ENCODE results near the gene HIF3A. TPM values are rescaled to one million over a fixed set of nuclear protein-coding genes. Genes with fewer than 3 reads are reported as not detected.
"Not testable (repeated sequence)": the region's sequence is repeated elsewhere in the genome, so short reads cannot be mapped to it uniquely, and the experiment has no call there.

Gene HIF3A
- total RNA-seq, 1 donor from 2014 or later, result 0.42 TPM

DNA sequence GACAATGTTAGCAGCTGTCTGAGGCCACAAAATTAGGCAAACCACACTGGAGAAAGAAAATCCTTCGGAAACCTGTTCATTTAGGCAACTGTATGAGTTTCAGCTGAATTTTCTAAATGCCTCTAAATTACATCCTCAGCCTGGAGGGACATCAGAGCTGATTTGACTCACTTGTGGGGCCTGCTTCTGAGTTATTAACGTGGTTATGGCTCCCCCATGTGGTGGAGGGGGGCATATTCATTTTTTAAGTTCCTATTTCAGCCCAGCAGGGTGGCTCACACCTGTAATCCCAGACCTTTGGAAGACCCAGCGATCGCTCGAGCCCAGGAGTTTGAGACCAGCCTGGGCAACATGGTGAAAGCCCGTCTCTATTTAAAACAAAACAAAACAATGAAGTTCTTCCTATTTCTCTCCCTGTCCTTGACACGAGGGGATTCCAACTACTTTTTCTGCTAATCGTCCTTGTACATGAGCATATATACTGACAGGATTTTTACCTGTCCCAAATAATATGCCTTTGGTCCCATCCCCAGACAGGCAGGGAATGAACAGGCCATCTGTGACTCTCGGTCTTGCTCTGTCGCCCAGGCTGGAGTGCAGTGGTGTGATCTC lies 31.5 kb upstream of the HIF3A start:
- Histone ChIP-seq H3K36me3 (ENCODE audit: control insufficient read depth, insufficient read depth, low read length) (no peaks in the 10 kb centered on the region), H3K4me3 (ENCODE audit: low read depth, low read length) (no peak overlapping the region), H3K27me3 (ENCODE audit: control insufficient read depth, insufficient read depth, low read length) (peaks cover 12% of the 10 kb centered on the region)
- peak; percentile 51 for DNase-seq (ENCODE audit: low read depth)
- TF ChIP-seq, protein P1, sequence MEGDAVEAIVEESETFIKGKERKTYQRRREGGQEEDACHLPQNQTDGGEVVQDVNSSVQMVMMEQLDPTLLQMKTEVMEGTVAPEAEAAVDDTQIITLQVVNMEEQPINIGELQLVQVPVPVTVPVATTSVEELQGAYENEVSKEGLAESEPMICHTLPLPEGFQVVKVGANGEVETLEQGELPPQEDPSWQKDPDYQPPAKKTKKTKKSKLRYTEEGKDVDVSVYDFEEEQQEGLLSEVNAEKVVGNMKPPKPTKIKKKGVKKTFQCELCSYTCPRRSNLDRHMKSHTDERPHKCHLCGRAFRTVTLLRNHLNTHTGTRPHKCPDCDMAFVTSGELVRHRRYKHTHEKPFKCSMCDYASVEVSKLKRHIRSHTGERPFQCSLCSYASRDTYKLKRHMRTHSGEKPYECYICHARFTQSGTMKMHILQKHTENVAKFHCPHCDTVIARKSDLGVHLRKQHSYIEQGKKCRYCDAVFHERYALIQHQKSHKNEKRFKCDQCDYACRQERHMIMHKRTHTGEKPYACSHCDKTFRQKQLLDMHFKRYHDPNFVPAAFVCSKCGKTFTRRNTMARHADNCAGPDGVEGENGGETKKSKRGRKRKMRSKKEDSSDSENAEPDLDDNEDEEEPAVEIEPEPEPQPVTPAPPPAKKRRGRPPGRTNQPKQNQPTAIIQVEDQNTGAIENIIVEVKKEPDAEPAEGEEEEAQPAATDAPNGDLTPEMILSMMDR (IDR thresholded peaks at IDR 0.05; ENCODE audit: insufficient read depth, low read length, poor library complexity, severe bottlenecking), result peak; percentile 72

DNA sequence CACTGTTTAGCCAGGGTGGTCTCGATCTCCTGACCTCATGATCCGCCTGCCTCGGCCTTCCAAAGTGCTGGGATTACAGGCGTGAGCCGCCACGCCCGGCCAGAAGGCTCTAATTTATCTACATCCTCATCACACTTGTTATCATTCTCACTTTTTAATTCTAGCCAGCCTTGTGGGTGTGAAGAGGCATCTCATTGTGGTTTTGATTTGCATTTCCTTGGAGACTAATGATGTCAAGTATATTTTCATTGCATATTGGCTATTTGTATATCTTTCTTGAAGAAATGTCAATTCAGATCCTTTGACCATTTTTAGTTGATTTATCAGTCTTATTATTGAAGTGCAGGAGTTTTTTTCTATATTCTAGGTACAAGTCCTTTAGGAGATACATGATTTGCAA lies 27.7 kb upstream of the HIF3A start:
- H3K36me3 ChIP-seq (ENCODE audit: control insufficient read depth, insufficient read depth, low read length), result no peaks in the 10 kb centered on the region
- no peak for DNase-seq (ENCODE audit: low read depth)
- TF ChIP-seq, protein P1 (IDR thresholded peaks at IDR 0.05; ENCODE audit: insufficient read depth, low read length, poor library complexity, severe bottlenecking), result no peak
- peaks cover 8% of the 10 kb centered on the region for H3K27me3 ChIP-seq (ENCODE audit: control insufficient read depth, insufficient read depth, low read length)
- no peak overlapping the region for H3K4me3 ChIP-seq (ENCODE audit: low read depth, low read length)

DNA sequence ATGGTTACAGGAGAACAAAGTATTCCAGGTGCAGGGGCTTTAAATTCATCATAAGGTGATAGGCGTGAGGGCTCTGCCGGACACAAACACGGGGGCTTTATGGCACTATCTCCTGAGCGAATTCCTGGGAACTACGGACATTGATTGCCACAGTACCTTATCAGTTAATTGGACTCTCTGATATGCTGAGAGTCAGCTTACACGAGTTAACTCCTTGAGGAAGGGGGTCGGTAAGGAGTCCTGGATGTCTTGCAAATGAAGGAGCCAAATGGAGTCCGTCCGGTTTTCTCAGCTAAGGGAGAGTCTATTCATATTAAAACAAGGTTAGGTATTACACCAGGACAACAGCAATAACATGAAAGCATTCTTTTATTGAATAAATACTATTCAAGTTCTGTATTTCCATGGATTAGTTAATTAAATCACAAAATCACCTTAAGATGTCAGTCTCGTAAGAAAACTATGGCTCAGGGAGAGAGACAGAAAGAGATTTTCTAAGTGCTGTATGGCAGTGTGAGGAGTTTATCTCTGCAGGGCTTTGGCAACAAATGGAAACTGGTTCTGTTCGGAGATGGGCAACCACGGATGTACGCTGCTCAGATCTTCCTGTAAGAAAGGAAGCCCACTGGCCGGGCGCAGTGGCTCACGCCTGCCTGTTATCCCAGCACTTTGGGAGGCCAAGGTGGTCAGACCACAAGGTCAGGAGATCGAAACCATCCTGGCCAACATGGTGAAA lies 26.2 kb upstream of the HIF3A start:
- no peaks in the 10 kb centered on the region for H3K36me3 ChIP-seq (ENCODE audit: control insufficient read depth, insufficient read depth, low read length)
- H3K4me3 ChIP-seq (ENCODE audit: low read depth, low read length), result no peak overlapping the region
- no peak for DNase-seq (ENCODE audit: low read depth)
- TF ChIP-seq, protein P1 (IDR thresholded peaks at IDR 0.05; ENCODE audit: insufficient read depth, low read length, poor library complexity, severe bottlenecking), result no peak
- peaks cover 8% of the 10 kb centered on the region for H3K27me3 ChIP-seq (ENCODE audit: control insufficient read depth, insufficient read depth, low read length)

DNA sequence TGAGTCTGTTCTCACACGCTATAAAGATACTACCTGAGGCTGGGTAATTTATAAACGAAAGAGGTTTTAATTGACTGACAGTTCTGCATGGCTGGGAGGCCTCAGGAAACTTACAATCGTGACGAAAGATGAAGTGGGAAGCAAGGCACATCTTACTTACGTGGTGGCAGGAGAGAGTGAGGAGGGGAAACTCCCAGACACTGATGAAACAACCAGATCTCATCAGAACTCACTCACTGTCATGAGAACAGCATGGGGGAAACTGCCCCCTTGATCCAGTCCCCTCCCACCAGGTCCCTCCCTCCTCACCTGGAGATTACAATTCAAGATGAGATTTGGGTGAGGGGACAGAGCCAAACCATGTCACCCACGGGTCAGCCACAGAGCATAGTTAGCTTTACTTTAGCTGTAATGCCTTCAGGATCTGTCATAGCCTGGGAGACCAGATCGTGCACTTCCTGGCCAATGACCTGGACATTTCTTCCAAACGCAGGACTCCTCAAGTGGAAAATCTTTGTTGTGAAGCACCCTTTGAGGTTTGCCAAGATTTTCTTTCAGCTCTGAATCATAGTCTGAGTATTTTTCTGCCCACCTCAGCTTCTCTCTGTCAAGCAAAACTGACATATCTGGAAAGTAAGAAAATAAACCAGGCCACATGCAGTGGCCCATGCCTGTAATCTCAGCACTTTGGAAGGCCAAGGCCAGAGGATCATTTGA lies 25.2 kb upstream of the HIF3A start:
- Histone ChIP-seq H3K4me3 (ENCODE audit: low read depth, low read length) (no peak overlapping the region), H3K36me3 (ENCODE audit: control insufficient read depth, insufficient read depth, low read length) (no peaks in the 10 kb centered on the region), H3K27me3 (ENCODE audit: control insufficient read depth, insufficient read depth, low read length) (peaks cover 6% of the 10 kb centered on the region)
- DNase-seq (ENCODE audit: low read depth), result peak; percentile 99
- TF ChIP-seq, protein P1 (IDR thresholded peaks at IDR 0.05; ENCODE audit: insufficient read depth, low read length, poor library complexity, severe bottlenecking), result no peak

DNA sequence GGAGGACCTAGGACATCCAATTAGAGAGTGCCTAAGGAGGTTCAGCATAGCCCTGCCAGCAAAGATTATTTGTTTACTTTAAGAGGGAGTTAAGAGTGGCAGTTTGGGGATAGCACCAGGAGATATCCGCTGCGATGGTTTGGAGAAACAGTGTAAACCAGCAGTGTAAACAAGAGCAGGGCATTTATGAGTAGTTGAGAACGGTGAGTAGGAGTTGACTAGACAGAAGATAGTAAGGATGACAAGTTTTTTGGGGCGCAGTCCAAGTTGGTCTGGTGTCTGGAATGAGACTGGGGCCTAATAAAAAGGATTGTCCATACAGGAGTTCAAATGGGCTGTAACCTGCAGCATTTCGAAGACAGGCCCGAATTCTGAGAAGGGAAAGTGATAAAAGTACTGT lies 22.9 kb upstream of the HIF3A start:
- H3K4me3 ChIP-seq (ENCODE audit: low read depth, low read length); DNase-seq (ENCODE audit: low read depth); H3K27me3 ChIP-seq (ENCODE audit: control insufficient read depth, insufficient read depth, low read length); H3K36me3 ChIP-seq (ENCODE audit: control insufficient read depth, insufficient read depth, low read length): not testable (repeated sequence)

DNA sequence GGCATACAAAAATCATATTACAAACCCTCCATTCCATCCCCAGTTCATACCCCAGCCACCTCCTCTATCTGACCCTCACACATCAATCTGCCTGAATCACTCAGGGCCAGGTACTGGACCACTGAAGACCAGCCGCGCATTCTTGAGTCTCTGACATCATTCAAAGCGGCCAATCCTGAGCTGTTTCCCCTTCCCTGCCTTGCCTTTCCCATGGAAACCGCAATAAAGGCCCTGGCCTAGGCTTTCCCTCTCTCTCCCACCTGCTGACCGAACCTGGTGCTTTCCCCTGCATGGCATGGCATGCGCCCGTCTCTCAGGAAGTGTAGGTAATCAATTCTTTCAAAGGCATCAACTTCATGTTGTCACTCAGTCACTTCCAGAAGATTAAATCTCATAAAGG lies 17.7 kb upstream of the HIF3A start:
- H3K4me3 ChIP-seq (ENCODE audit: low read depth, low read length), result no peak overlapping the region
- no peaks in the 10 kb centered on the region for H3K36me3 ChIP-seq (ENCODE audit: control insufficient read depth, insufficient read depth, low read length)
- peaks cover 5% of the 10 kb centered on the region for H3K27me3 ChIP-seq (ENCODE audit: control insufficient read depth, insufficient read depth, low read length)
- TF ChIP-seq, protein P1 (IDR thresholded peaks at IDR 0.05; ENCODE audit: insufficient read depth, low read length, poor library complexity, severe bottlenecking), result no peak
- no peak for DNase-seq (ENCODE audit: low read depth)
